ENCODE measurements around the gene LONRF3. TPM values are rescaled to one million over a fixed set of nuclear protein-coding genes. Genes with fewer than 3 reads are reported as not detected.

Gene LONRF3
- total and polyA plus RNA-seq, 4 donors, result 2.0 to 26.7 (median 5.8) TPM

- 89% methylated on average over 1 of the region's 1 CpG for WGBS
- H3K27me3 ChIP-seq (ENCODE audit: control insufficient read depth in 4 of 4, insufficient read depth in 4 of 4, low read length in 3 of 4), result peaks cover 0 to 2% (median 0%) of the 10 kb centered on the region in 4 donors
- no peak overlapping the region for H3K4me3 ChIP-seq (ENCODE audit: low read depth in 1 of 3, low read length in 3 of 3)
- H3K27ac ChIP-seq (ENCODE audit: low read depth in 1 of 2, low read length in 2 of 2), result no peak overlapping the region
- TF ChIP-seq ZBTB33 (IDR thresholded peaks at IDR 0.05) (no peak), CTCF (IDR thresholded peaks at IDR 0.05; ENCODE audit: low read depth, low read length, missing input control) (no peak), RAD21 (IDR thresholded peaks at IDR 0.05) (no peak), YY1 (IDR thresholded peaks at IDR 0.05) (no peak), ATF3 (IDR thresholded peaks at IDR 0.05) (no peak), GABPA (IDR thresholded peaks at IDR 0.05 in 1 of 2, conservative IDR thresholded peaks at IDR 0.05 in 1 of 2) (no peak), HNF4G (IDR thresholded peaks at IDR 0.05) (no peak), HNF4A (conservative IDR thresholded peaks at IDR 0.05) (no peak), TAF1 (conservative IDR thresholded peaks at IDR 0.05) (no peak)
- no peaks in the 10 kb centered on the region for H3K9me3 ChIP-seq (ENCODE audit: control insufficient read depth in 4 of 4, low read length in 3 of 4)
- H3K4me1 ChIP-seq (ENCODE audit: control insufficient read depth in 4 of 4, insufficient read depth in 4 of 4, low read length in 3 of 4), result no peaks in the 10 kb centered on the region
- no peak for DNase-seq (ENCODE audit: low spot score)
- H3K9ac ChIP-seq (ENCODE audit: low read depth in 1 of 2, low read length in 2 of 2), result no peak overlapping the region
- no peaks in the 10 kb centered on the region for H3K36me3 ChIP-seq (ENCODE audit: control insufficient read depth in 4 of 4, insufficient read depth in 3 of 4, low read depth in 1 of 4, low read length in 3 of 4)
Observed at GRCh38 chrX:118948270-118948669, 26.1 kb upstream of the LONRF3 start.

- WGBS, result 74% methylated on average over 4 of the region's 4 CpGs
- H3K27me3 ChIP-seq (ENCODE audit: control insufficient read depth in 4 of 4, insufficient read depth in 4 of 4, low read length in 3 of 4), result no peaks in the 10 kb centered on the region
- no peaks in the 10 kb centered on the region for H3K36me3 ChIP-seq (ENCODE audit: control insufficient read depth in 4 of 4, insufficient read depth in 3 of 4, low read depth in 1 of 4, low read length in 3 of 4)
- H3K27ac ChIP-seq (ENCODE audit: low read depth in 1 of 2, low read length in 2 of 2), result no peak overlapping the region
- DNase-seq (ENCODE audit: low spot score), result no peak
- H3K4me3 ChIP-seq (ENCODE audit: low read depth in 1 of 3, low read length in 3 of 3), result no peak overlapping the region
- no peak for TF ChIP-seq ZBTB33 (IDR thresholded peaks at IDR 0.05)
- no peak for TF ChIP-seq SP1 (IDR thresholded peaks at IDR 0.05)
- no peak for TF ChIP-seq CTCF (IDR thresholded peaks at IDR 0.05; ENCODE audit: low read depth, low read length, missing input control)
- TF ChIP-seq YY1 (IDR thresholded peaks at IDR 0.05), result no peak
- TF ChIP-seq EGR1 (IDR thresholded peaks at IDR 0.05; ENCODE audit: low read depth in 2 of 2), result no peak
- TF ChIP-seq RAD21 (IDR thresholded peaks at IDR 0.05), result no peak
- no peak for TF ChIP-seq MAX (IDR thresholded peaks at IDR 0.05)
- TF ChIP-seq GABPA (IDR thresholded peaks at IDR 0.05 in 1 of 2, conservative IDR thresholded peaks at IDR 0.05 in 1 of 2), result no peak
- TF ChIP-seq ATF3 (IDR thresholded peaks at IDR 0.05), result no peak
- TF ChIP-seq RXRA (IDR thresholded peaks at IDR 0.05), result no peak
- no peak for TF ChIP-seq HNF4G (IDR thresholded peaks at IDR 0.05)
- TF ChIP-seq REST (IDR thresholded peaks at IDR 0.05), result no peak
- no peak for TF ChIP-seq FOXA2 (IDR thresholded peaks at IDR 0.05)
- no peak for TF ChIP-seq FOXA1 (IDR thresholded peaks at IDR 0.05)
- TF ChIP-seq JUND (IDR thresholded peaks at IDR 0.05), result no peak
- TF ChIP-seq TAF1 (conservative IDR thresholded peaks at IDR 0.05), result no peak
- no peak for TF ChIP-seq HNF4A (conservative IDR thresholded peaks at IDR 0.05)
- no peak for TF ChIP-seq NR2F2 (IDR thresholded peaks at IDR 0.05)
- no peaks in the 10 kb centered on the region for H3K9me3 ChIP-seq (ENCODE audit: control insufficient read depth in 4 of 4, low read length in 3 of 4)
- H3K4me1 ChIP-seq (ENCODE audit: control insufficient read depth in 4 of 4, insufficient read depth in 4 of 4, low read length in 3 of 4), result no peaks in the 10 kb centered on the region
- H3K9ac ChIP-seq (ENCODE audit: low read depth in 1 of 2, low read length in 2 of 2), result no peak overlapping the region
Observed at GRCh38 chrX:118961866-118962560, 12.4 kb upstream of the LONRF3 start.

Measured in liver (tissue), 9 donors.